A204.1 (cell line): ENCODE measurements around the gene IQSEC2.

ENCODE experiments used
- FAIRE-seq: peaks from 2 replicates; lab custom pipeline; 2012; peaks lifted over from hg19 to GRCh38; lab: Jason Lieb, UNC

Gene IQSEC2

GRCh38 chrX:53266914-53267313, 14.5 kb downstream of the IQSEC2 start:
- FAIRE-seq: no peak

GRCh38 chrX:53265771-53266574, 15.4 kb downstream of the IQSEC2 start:
- FAIRE-seq: no peak

GRCh38 chrX:53263597-53264094, 17.7 kb downstream of the IQSEC2 start:
- FAIRE-seq: no peak

- no peak for FAIRE-seq
Measured at GRCh38 chrX:53262918-53263394, 18.4 kb downstream of the IQSEC2 start.

- FAIRE-seq: no peak
Measured at GRCh38 chrX:53262189-53262917, 19.0 kb downstream of the IQSEC2 start.

GRCh38 chrX:53261355-53261972, 19.9 kb downstream of the IQSEC2 start:
- FAIRE-seq: no peak

GRCh38 chrX:53260836-53261235, 20.5 kb downstream of the IQSEC2 start:
- FAIRE-seq: no peak

- no peak for FAIRE-seq
Measured at GRCh38 chrX:53257670-53258423, 23.5 kb downstream of the IQSEC2 start.

- FAIRE-seq: no peak
Measured at GRCh38 chrX:53257166-53257565, 24.2 kb downstream of the IQSEC2 start.

GRCh38 chrX:53256446-53257041, 24.8 kb downstream of the IQSEC2 start:
- FAIRE-seq: no peak

GRCh38 chrX:53255738-53256191, 25.6 kb downstream of the IQSEC2 start:
- FAIRE-seq: no peak

- no peak for FAIRE-seq
Measured at GRCh38 chrX:53254570-53255461, 26.6 kb downstream of the IQSEC2 start.

- no peak for FAIRE-seq
Measured at GRCh38 chrX:53253293-53254020, 27.9 kb downstream of the IQSEC2 start.

GRCh38 chrX:53251307-53251706, 30.1 kb downstream of the IQSEC2 start:
- no peak for FAIRE-seq

GRCh38 chrX:53250556-53250955, 30.8 kb downstream of the IQSEC2 start:
- no peak for FAIRE-seq

- FAIRE-seq: no peak
Measured at GRCh38 chrX:53249408-53250042, 31.9 kb downstream of the IQSEC2 start.

- FAIRE-seq: no peak
Measured at GRCh38 chrX:53247928-53248327, 33.5 kb downstream of the IQSEC2 start.

GRCh38 chrX:53246231-53246630, 35.2 kb downstream of the IQSEC2 start:
- no peak for FAIRE-seq

- peak; percentile 70 for FAIRE-seq
Measured at GRCh38 chrX:53244610-53245009, 36.8 kb downstream of the IQSEC2 start.
